ENCODE results near the gene MRPL45. TPM values are rescaled to one million over a fixed set of nuclear protein-coding genes. Genes with fewer than 3 reads are reported as not detected.

Gene MRPL45
- total and polyA plus RNA-seq, 2 experiments from 2014 or later, result 42.6 to 63.9 TPM

DNA sequence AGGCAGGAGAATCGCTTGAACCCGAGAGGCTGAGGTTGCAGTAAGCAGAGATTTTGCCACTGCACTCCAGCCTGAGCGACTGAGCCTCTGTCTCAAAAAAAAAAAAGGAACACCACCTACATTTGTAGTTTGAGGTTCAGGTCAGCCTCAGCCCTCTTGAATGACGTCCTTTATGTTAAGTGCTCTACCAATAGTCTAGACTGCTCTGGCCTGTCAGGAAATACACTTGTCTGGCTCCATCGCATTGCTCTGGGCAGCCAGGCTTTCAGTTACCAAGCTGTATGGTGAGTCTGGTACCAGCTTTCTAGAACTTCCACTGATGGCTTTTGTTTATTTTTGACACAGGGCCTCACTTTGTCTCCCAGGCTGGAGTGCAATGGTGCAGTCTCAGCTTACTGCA, 66.0 kb downstream of the MRPL45 start:
- Mint-ChIP-seq H3K4me1 (peaks cover 39% of the 10 kb centered on the region), H3K27me3 (ENCODE audit: insufficient read depth, low read depth, poor library complexity) (no peaks in the 10 kb centered on the region), H3K4me3 (no peak overlapping the region), H3K9me3 (no peaks in the 10 kb centered on the region), H3K36me3 (ENCODE audit: low read depth) (peaks cover 26% of the 10 kb centered on the region), H3K27ac (no peak overlapping the region)
- Histone ChIP-seq H4K20me1 (replicated peaks; ENCODE audit: insufficient read depth) (peaks cover 13% of the 10 kb centered on the region), H3K9me2 (ENCODE audit: insufficient read depth) (no peaks in the 10 kb centered on the region), H3K79me2 (replicated peaks; ENCODE audit: insufficient read depth) (peaks cover 46% of the 10 kb centered on the region), H3K36me3 (ENCODE audit: insufficient read depth) (peaks cover 7% of the 10 kb centered on the region), H3K4me2 (no peak overlapping the region), H2AFZ (no peak overlapping the region), H3K27ac (ENCODE audit: low read depth) (no peak overlapping the region), H3K4me1 (ENCODE audit: insufficient read depth) (peaks cover 32% of the 10 kb centered on the region), H3F3A (replicated peaks; ENCODE audit: low read depth) (no peaks in the 10 kb centered on the region), H3K4me3 (no peak overlapping the region), H3K27me3 (ENCODE audit: insufficient read depth) (no peaks in the 10 kb centered on the region)
- no peak for ATAC-seq
- DNase-seq (ENCODE audit: low spot score), result no peak
- TF ChIP-seq REST (IDR thresholded peaks at IDR 0.05; ENCODE audit: unreplicated experiment) (no peak), NANOG (IDR thresholded peaks at IDR 0.05; ENCODE audit: borderline replicate concordance) (no peak), ZNF114 (CRISPR knock-in tag; IDR thresholded peaks at IDR 0.05) (no peak), ZNF331 (CRISPR knock-in tag; IDR thresholded peaks at IDR 0.05; ENCODE audit: low read depth) (no peak), STAT1 (IDR thresholded peaks at IDR 0.05; ENCODE audit: unreplicated experiment) (no peak), EZH2phosphoT487 (IDR thresholded peaks at IDR 0.05; ENCODE audit: unreplicated experiment) (no peak), EZH2 (IDR thresholded peaks at IDR 0.05; ENCODE audit: low read depth, unreplicated experiment) (no peak), CREB1 (CRISPR knock-in tag; IDR thresholded peaks at IDR 0.05; ENCODE audit: low read depth) (no peak), ZNF462 (CRISPR knock-in tag; IDR thresholded peaks at IDR 0.05) (no peak), JUNB (IDR thresholded peaks at IDR 0.05; ENCODE audit: unreplicated experiment) (no peak), POLR2AphosphoS5 (IDR thresholded peaks at IDR 0.05; ENCODE audit: low read depth) (no peak)
- TF ChIP-seq, protein P1, sequence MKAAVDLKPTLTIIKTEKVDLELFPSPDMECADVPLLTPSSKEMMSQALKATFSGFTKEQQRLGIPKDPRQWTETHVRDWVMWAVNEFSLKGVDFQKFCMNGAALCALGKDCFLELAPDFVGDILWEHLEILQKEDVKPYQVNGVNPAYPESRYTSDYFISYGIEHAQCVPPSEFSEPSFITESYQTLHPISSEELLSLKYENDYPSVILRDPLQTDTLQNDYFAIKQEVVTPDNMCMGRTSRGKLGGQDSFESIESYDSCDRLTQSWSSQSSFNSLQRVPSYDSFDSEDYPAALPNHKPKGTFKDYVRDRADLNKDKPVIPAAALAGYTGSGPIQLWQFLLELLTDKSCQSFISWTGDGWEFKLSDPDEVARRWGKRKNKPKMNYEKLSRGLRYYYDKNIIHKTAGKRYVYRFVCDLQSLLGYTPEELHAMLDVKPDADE (IDR thresholded peaks at IDR 0.05), result no peak
- TF ChIP-seq, protein P2, sequence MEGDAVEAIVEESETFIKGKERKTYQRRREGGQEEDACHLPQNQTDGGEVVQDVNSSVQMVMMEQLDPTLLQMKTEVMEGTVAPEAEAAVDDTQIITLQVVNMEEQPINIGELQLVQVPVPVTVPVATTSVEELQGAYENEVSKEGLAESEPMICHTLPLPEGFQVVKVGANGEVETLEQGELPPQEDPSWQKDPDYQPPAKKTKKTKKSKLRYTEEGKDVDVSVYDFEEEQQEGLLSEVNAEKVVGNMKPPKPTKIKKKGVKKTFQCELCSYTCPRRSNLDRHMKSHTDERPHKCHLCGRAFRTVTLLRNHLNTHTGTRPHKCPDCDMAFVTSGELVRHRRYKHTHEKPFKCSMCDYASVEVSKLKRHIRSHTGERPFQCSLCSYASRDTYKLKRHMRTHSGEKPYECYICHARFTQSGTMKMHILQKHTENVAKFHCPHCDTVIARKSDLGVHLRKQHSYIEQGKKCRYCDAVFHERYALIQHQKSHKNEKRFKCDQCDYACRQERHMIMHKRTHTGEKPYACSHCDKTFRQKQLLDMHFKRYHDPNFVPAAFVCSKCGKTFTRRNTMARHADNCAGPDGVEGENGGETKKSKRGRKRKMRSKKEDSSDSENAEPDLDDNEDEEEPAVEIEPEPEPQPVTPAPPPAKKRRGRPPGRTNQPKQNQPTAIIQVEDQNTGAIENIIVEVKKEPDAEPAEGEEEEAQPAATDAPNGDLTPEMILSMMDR (conservative IDR thresholded peaks at IDR 0.05; ENCODE audit: low read depth in 2 of 2), result no peak

All from GM23338 (cell line).